KBM-7 (cell line): ENCODE results near the gene KDM5B.
A peak's percentile ranks its signal among the peaks of the same experiment; 100 is the strongest.
"Not testable (repeated sequence)": the region's sequence is repeated elsewhere in the genome, so short reads cannot be mapped to it uniquely, and the experiment has no call there.

Experiments
- DNase-seq: peaks from one replicate; pipeline ENCODE4 v3.0.0-alpha.2; 2015
- in situ Hi-C: fragments of 300-500 bp; cut with MboI; formaldehyde crosslinking; loops from 2 replicates; pipeline ENCODE4 v1.14.3; 2020; ENCODE audit warnings: low sequenced_read_pairs, low pct_unique_long_range_greater_than_20kb, mixed read lengths

KDM5B gene

GRCh38 chr1:202728951-202729350 is 79.3 kb downstream of the KDM5B start:
- DNase-seq, result no peak
- in situ Hi-C loops, result no loop called here

GRCh38 chr1:202725526-202725925 is 82.7 kb downstream of the KDM5B start:
- in situ Hi-C loops, result no loop called here
- DNase-seq, result no peak

GRCh38 chr1:202723708-202724107 is 84.5 kb downstream of the KDM5B start:
- DNase-seq, result no peak
- in situ Hi-C loops, result no loop called here

- DNase-seq, in situ Hi-C loops: not testable (repeated sequence)
These were observed 85.2 kb downstream of the KDM5B start for GRCh38 chr1:202723046-202723445.

GRCh38 chr1:202716654-202717053 is 91.6 kb downstream of the KDM5B start:
- DNase-seq, result no peak
- in situ Hi-C loops, result no loop called here

- in situ Hi-C loops, DNase-seq: not testable (repeated sequence)
These were observed 94.0 kb downstream of the KDM5B start for GRCh38 chr1:202714202-202714601.

GRCh38 chr1:202713110-202713509 is 95.1 kb downstream of the KDM5B start:
- DNase-seq, result no peak
- in situ Hi-C loops, result no loop called here

GRCh38 chr1:202711949-202712635 is 96.1 kb downstream of the KDM5B start:
- DNase-seq, result no peak
- in situ Hi-C loops, result no loop called here

GRCh38 chr1:202710070-202711045 is 97.9 kb downstream of the KDM5B start, which contains the start of gene SYT2:
TSS of gene SYT2 (minus strand) at chr1:202710454. CDS start at chr1:202605772, 104,682 bp downstream.
- in situ Hi-C loops, result no loop called here
- DNase-seq, result no peak

GRCh38 chr1:202709276-202710041 is 98.8 kb downstream of the KDM5B start:
- in situ Hi-C loops, result no loop called here
- no peak for DNase-seq

- no peak for DNase-seq
- in situ Hi-C loops, result no loop called here
These were observed 99.6 kb downstream of the KDM5B start for GRCh38 chr1:202708456-202709275.

GRCh38 chr1:202706851-202707250 is 101.4 kb downstream of the KDM5B start:
- no peak for DNase-seq
- in situ Hi-C loops, result no loop called here

- no peak for DNase-seq
- in situ Hi-C loops, result no loop called here
These were observed 103.6 kb downstream of the KDM5B start for GRCh38 chr1:202704601-202705000.

GRCh38 chr1:202703191-202703590 is 105.0 kb downstream of the KDM5B start:
- in situ Hi-C loops, result no loop called here
- no peak for DNase-seq

GRCh38 chr1:202702088-202702487 is 106.1 kb downstream of the KDM5B start:
- no peak for DNase-seq
- in situ Hi-C loops, result no loop called here

- in situ Hi-C loops, result no loop called here
These were observed 107.0 kb downstream of the KDM5B start for GRCh38 chr1:202701200-202701599.

GRCh38 chr1:202700061-202700460 is 108.2 kb downstream of the KDM5B start:
- DNase-seq, result no peak
- in situ Hi-C loops, result no loop called here

More at GRCh38 chr1:202701200-202701599, 107.0 kb downstream of the KDM5B start:
- no peak for DNase-seq

GRCh38 chr1:202698276-202698675 is 109.9 kb downstream of the KDM5B start:
- DNase-seq, result peak; percentile 75
- in situ Hi-C loops, result no loop called here

- no peak for DNase-seq
These were observed 111.2 kb downstream of the KDM5B start for GRCh38 chr1:202697038-202697437.

More at GRCh38 chr1:202697038-202697437, 111.2 kb downstream of the KDM5B start:
- in situ Hi-C loops, result no loop called here
